Stimulated activated CD4-positive, alpha-beta T cell treated with anti-CD3 and anti-CD28 coated beads, Interleukin-15, amount 100 ng/mL, for 24 hours (primary cell): ENCODE data around the gene FARP2.
A peak's percentile ranks its signal among the peaks of the same experiment; 100 is the strongest.
"Not testable (repeated sequence)": the region's sequence is repeated elsewhere in the genome, so short reads cannot be mapped to it uniquely, and the experiment has no call there.

Source experiments
- DNase-seq: peaks from one replicate; pipeline ENCODE4 v3.0.0-alpha.2; 2020

The FARP2 gene

DNA sequence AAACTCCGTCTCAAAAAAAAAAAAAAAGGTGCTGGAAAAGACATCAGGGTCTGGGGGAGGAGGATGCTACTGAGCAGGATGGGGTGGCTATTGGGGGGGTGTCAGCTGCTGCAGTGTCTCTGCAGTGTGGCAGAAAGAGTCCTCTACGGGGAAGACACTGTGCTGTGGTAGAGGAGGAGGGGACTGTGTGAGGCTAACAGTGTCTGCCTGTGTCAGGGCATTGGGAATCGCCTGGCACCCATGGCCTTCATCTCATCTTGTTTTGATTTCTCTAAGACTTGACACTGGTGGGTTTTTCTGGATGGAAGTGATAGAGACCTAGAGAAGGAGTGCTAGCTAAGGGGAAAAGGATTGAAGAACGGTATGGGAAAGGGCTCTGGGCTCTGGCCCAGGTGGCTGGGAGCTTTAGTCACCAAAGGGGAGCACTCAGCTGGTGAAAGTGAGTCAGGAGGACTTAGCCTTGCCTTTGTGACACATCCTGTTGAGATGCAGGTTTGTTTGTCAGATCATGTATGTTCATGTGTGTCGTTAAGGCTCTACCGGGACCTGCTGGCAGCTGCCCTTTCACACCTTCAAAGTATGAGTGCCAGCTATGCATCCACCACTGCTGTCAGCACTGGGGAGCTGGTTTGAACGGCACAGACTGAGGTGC lies 58.0 kb downstream of the FARP2 start:
- DNase-seq: no peak

DNA sequence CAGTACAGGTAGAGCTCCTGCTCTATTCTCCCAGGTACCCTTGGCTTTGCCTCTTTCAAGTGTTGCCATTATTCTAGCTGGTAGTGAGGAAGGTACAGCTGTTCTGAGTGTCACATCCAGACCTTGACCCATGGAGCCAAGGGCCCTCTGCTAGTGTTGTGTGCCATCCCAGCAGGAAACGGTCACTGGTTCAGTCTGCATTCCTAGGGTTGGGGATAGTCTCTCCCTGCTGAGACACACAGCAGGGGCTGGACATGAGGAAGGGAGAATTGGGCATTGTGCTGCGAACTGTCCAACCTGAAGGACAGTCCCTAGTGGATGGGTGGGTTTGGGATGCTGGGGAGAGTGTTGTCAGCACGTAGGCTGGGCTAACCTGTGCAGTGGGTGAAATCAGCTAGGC lies 59.1 kb downstream of the FARP2 start:
- DNase-seq: no peak

DNA sequence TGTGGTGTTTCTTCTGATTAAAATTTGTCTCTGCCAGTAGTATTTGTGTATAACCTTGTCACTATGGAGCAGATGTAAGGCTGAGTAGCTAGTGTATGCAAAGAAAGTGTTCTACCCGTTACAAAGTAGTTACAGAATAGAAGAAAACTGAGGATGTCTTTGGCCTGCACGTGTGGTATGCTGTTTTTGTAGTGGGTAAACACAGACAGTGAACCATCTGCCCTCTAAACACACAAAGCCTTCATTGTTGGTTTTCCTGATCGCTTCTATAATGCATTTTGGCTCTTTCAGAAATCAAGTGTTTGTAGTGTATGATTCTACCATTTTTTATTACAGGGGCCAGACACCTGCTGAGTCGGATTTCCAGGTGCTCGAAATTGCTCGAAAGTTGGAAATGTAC lies 61.5 kb downstream of the FARP2 start:
- no peak for DNase-seq

DNA sequence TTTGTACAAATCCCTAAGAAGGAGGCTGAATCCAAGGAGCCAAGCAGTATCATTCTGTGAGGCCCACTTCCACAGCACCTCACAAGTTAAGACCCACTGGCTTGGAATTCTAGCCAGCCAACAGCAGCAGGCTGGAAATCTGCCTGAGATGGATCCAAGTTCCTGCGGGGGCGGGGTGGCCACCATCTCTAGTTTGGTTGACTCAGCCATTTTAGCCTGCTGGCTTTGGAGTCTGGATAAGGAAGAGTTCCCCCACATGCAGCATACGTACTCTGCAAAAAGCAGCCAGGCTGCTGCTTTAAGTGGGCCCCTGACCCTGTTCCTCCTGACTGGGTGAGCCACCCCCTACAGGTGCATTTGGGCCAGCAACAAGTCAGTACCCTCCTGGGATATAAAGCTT lies 65.2 kb downstream of the FARP2 start:
- DNase-seq: no peak

DNA sequence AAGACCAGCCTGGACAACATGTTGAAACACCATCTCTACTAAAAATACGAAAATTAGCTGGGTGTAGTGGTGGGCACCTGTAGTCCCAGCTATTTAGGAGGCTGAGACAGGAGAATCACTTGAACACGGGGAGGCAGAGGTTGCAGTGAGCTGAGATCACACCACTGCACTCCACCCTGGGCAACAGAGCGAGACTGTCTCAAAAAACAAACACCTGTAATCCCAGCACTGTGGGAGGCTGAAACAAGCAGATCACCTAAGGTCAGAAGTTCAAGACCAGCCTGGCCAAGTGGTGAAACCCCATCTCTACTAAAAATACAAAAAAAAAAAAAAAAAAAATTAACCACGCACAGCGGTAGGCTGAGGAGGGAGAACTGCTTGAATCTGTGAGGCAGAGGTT lies 65.9 kb downstream of the FARP2 start:
- DNase-seq: not testable (repeated sequence)

DNA sequence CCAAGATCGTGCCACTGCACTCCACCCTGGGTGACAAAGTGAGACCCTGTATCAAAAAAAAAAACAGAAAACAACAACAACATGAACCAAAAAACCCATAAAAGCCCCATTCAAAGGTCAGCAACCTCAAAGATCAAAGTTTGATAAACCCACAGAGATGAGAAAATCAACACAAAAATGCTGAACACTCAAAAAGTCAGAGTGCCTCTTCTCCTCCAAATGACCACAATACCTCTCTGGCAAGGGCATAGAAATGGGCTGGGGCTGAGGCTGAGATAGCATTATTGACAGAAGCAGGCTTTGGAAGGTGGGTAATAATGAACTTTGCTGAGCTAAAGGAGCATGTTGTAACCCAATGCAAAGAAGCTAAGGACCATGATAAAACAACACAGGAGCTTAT lies 66.3 kb downstream of the FARP2 start:
- no peak for DNase-seq

DNA sequence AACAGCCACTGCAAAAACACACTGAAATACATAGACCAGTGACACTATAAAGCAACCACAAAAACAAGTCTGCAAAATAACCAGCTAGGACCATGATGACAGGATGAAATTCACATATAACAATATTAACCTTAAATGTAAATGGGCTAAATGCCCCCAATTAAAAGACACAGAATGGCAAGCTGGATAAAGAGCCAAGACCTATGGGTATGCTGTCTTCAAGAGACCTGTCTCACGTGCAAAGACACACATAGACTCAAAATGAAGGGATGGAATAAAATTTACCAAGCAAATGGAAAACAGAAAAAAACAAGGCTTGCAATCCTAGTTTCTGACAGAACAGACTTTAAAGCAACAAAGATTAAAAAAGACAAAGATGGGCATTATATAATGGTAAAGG lies 67.4 kb downstream of the FARP2 start:
- not testable (repeated sequence) for DNase-seq

DNA sequence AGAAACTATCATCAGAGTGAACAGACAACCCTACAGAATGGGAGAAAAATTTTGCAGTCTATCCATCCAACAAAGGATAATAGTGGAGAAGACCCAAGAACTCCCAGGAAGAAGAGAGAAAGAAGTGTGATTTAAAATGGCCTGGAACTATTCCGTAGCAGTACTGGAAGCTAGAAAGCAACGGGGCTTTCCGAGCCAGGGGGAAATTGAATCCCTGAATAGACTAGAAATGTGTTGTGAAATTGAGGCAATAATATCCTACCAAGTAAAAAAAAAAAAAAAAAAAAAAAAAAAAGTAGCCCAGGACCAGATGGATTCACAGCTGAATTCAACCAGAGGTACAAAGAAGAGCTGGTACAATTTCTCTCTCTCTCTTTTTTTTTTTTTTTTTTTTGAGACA lies 69.3 kb downstream of the FARP2 start:
- DNase-seq: no peak

DNA sequence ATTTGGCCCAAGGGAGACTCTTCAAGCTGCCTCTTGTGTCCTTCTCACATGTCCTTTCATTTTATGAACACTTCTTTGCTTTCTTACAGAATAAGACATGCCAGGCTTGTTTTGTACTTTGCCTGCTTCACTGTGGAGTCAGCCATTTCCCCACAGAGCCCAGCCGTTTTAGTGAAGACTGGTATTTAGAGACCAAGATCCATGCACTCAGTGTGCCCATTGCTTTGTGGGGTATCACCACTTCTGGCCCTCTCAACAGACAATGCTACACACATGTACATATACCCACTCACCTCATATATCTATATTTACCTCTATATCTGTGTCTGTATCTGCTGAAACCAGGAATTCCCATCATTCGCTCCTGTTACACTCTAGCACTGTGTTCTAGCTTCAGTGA lies 74.1 kb downstream of the FARP2 start:
- DNase-seq: no peak

DNA sequence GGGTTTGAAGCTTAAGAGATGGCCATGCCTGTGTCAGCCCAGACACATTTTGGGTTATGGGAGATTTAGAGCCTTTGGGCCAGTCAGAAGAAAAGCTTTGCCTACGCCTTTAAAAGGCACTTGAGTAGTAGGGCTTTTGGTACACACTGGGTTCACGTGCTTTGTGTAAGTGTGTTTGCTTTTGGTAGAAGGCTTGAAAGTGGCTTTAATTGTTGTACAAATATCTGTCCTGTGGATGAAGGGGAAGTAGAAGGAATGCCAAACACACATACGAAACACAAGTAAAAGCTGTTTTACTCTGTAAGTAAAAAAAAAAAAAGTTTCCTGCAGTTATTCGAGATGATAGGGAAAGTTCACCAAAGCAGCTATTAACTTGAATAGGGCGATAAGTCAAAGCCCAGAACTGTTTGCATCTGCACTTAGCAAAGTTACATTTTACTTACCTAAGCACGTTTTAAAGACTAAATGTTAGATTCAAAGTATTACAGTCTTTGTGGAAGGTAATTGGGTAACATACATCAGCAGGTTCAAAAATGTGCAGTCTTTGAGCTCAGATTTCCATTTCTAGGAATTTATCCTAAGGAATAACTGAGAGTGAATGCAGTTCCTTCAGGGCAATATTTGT lies 76.9 kb downstream of the FARP2 start:
- no peak for DNase-seq

DNA sequence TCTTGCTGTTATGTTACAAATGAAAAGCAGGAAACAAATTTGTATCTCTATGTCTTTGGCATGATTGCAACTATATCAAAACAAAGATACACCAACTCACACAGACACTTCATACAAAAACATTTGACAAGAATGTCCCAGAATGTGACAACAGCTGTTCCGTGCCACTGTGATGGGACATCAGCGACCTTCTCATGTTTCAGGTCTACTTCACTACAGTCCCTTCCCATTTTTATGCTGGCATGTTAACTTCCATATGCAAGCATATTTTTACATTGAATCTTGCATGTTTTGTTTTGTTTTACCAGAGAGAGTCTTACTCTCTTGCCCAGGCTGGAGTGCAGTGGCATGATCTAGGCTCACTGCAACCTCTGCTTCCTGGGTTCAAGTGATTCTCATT lies 81.1 kb downstream of the FARP2 start:
- no peak for DNase-seq

DNA sequence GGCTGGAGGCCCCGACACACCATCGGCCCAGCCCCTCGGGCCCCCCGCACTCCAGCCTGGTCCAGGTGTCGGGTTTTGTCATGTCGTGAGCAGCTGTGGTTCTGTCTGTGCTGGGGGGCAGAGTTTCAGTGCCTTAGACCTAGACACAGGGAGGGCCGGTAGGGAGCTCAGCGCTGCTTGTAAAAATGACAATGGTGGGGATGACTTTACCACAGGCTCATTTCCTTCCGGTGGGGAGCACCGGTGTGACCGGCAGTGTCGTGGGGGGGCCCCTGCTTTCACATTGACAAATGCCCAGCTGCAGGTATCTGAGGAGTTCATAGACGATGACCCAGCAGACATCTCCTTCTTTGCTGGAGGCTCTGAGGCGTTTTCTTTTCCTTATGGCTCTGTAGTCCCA lies 85.4 kb downstream of the FARP2 start:
- no peak for DNase-seq

DNA sequence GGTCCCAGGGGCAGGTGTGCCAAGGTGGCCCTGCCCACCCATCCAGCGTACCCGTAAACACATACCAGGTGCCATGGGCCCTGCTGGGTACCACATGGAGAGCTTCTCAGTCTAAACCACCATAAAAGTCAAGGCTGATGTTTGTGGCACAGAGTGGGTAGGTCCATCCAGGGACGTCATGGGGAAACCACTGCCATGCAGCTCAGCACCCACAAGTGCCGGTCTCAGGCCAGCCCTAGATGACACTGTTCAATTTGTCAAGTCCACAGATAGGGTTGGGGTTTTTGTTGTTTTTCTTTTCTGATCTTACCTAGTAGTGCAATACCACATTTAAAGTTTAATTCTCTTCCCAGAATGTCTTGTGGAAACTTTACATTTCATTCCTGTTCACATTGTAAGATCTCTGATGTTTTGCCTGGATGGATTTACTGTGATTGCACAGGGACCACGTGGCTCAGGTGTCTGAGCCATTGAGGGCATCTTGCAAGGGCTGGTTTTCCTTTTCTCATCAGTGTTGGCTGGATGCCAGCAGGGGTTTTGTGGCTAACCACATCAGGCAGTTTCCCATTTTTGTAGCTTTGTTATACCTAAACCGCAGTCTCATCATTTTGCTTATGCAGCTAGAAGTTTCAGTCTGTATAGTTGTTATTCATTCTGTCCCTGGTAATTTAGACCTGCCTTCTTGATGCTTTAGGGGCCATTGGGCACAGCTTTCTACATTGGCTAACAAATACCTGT lies 87.6 kb downstream of the FARP2 start:
- DNase-seq: peak; percentile 95

DNA sequence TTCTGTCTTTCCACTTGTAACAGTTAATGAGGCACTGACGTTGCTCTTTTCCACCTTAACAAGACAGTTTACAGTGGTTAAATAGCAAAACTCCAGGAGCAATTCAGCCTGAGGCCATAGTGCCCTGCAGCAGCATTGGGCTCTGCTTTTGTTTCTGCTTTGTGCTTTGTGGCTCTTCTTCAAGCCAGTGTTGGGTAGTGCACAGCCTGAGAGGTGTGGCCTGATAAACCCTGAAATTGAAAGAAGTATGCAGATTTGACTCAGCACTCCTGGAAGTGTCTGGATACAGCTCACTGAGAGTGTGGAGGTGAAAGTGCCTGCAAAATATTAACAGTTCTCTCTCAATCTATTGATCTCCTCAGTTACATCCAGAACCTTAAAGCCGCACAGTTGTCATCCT lies 89.3 kb downstream of the FARP2 start:
- DNase-seq: peak; percentile 19

DNA sequence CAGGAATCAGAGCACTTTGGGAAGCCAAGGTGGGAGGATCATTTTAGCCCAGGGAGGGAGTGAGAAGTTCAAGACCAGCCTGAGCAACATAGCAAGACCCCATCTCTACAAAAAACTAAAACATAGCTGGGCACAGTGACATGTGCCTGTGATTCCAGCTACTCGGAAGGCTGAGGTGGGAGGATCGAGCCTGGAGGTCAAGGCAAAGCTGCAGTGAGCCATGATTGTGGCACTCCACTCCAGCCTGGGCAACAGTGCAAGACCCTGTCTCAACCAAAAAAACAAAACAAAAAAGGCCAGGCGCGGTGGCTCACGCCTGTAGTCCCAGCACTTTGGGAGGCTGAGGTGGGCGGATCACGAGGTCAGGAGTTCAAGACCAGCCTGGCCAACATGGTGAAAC lies 94.0 kb downstream of the FARP2 start:
- not testable (repeated sequence) for DNase-seq

DNA sequence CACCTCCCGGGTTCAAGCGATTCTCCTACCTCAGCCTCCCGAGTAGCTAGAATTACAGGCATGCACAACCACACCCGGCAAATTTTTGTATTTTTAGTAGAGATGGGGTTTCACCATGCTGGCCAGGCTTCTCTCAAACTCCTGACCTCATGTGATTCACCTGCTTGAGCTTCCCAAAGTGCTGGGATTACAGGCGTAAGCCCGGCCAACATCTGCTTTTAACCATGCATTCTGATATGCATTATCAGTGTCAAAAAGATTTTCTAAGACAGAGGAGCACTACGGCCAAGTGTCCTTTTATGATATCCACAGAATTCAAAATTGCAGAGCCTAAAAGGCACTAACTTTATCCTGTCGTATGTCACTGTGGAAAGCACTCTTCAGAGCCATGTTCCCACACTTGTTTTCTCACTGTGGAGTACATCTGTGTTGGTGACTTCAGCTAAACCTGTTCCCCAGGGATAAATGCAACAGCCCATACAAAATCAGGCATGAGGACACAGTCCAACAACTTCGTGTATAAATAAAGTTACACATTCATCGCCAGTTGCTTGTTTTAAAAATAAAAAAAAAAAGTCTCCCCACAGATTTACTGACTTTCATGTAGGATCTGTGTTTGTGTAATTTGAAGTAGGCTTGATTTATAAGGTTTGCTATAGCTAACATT lies 95.9 kb downstream of the FARP2 start:
- no peak for DNase-seq

DNA sequence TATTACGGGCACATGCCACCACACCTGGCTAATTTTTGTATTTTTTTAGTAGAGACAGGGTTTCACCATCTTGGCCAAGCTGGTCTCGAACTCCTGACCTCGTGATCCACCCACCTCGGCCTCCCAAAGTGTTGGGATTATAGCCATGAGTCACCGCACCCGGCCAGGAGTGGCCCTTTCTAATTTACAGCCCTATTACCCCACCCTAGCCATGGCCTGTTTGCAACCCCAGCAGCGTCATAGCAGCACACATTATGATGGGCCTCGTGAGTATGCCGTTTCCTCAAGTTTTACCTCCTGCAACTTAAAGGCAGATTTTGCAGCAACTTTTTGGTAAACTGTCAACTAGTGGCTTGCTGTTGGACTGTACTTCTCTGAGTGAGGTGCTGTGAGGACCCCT lies 97.8 kb downstream of the FARP2 start:
- not testable (repeated sequence) for DNase-seq

DNA sequence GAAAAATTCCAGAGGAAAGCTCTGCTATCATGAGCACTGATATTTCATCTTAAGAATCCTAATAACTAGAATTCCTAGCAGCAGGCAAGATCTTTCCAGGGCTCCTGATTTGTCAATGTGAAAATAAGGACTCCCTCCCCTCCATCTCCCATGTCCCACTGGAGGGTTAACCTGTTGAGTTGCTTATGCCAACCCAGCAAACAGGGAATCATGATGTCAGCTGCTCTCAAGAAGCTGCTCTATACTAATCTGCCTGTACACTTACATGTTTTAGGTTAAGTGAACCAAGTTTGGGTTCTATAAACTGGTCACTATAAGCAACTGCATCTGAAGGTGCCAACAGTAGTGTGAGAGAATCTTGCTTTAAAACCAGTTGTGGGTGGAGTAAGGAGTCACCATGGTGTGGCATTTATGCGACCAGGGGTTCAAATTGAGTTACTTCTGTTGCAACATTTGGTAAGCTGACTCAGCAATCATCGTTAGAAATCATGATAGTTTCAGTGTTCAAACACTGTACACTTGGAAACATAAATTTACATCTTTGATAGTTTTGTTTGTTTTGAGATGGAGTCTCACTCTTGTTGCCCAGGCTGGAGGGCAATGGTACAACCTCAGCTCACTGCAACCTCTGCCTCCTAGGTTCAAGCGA lies 98.9 kb downstream of the FARP2 start:
- no peak for DNase-seq

DNA sequence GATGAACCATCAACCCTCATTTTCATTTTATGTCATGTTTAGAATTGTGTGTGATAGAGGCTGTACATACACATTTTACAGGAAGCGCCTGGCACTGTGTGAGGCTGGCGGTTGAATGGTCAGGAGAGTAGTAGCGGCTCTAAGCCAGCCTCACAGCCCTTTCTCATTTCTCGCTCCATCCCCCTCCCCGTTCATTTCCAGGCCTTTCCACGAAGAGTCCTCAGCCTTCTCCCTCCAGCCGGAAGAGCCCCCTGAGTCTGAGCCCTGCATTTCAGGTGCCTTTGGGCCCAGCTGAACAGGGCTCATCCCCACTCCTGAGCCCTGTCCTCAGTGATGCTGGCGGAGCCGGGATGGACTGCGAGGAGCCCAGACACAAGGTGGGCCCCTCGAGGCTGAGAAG lies 100.5 kb downstream of the FARP2 start:
- DNase-seq: no peak

DNA sequence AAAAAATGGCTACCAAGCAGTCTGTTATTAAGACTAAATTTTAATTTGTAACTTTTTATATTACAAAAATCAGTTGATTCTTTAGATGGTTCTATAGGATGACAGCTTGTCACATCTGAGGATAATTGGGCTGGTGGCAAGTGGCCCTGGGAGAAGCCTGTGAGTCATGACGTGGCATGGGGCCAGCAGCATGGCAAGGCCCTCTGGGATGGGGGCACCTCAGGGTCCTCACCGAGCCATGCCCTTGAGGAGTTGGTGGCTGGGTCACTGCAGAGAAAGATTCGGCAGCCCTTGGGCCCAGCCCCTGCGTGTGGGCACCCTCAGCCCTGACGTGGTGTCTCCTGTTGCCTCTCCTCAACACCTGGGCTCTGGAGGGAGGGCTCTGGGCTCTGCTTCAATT lies 102.6 kb downstream of the FARP2 start:
- DNase-seq: no peak

DNA sequence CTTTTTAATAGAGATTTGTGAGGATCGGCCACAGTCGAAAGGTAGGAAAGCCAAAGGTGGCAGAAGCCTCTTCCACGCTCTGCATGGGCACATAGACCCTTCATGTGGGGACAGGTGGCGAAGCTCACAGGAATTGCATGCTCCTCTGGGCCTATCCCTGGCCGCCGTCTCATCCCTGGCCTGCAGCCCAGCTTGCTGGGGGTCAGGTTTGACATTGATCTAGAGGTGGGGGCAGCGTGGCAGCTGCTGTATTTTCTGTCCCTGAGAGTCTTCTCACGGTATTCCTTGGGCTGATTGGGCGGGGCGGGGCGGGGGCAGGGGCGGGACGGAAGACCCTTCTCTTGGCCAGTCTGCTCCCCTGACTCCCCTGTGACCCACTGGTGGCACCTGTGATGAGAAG lies 103.4 kb downstream of the FARP2 start:
- DNase-seq: no peak

DNA sequence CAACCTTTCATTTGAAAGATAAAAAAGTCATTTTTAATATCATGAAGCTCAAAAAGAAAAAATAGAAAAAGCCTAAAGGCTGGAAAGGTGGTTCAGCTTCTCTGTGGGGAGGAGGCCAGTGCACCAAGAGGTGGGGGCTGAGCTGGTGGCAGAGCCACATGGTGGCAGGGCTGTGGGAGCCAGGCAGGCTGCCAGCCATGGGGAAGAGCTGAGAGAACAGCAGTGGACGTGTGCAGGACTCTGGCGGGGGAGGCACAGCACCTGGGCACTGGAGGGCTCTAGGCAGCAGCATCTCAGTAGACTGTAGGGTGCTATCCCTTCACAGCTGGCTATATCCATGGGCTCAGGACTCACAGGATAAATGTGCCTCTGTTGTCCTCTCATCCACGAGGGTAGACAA lies 104.5 kb downstream of the FARP2 start:
- no peak for DNase-seq
